HepG2 (cell line): ENCODE results near the gene RYK. TPM values are rescaled to one million over a fixed set of nuclear protein-coding genes. Genes with fewer than 3 reads are reported as not detected.
"Not testable (repeated sequence)": the region's sequence is repeated elsewhere in the genome, so short reads cannot be mapped to it uniquely, and the experiment has no call there.

ENCODE experiments used
- ATAC-seq: fragments of 200-7000 bp; cut with Tn5 transposase; 3 replicates; pipeline ENCODE4 v1.9.1; 2020; ENCODE audit warnings: mild to moderate bottlenecking, moderate library complexity
- BruUV-seq: library from RNA; stranded (reverse); fragments of 400-500 nt; replicated peaks from 2 replicates; lab custom pipeline; 2021; lab: Mats Ljungman, UMichigan
- CTCF ChIA-PET: fragments of 300-600 bp; formaldehyde crosslinking; extraction: SDS; loops from one replicate; lab custom pipeline; 2021; ENCODE audit warnings: low total read pairs, inconsistent platforms, low intra/inter-chr PET ratio; lab: Yijun Ruan, JAX
- POLR2A ChIA-PET: fragments of 350-600 bp; sonication (Branson Sonifier 250); formaldehyde crosslinking; loops from one replicate; lab custom pipeline; 2020; ENCODE audit warnings: antibody characterized with exemption, inconsistent platforms; lab: Yijun Ruan, JAX
- DNase-seq: peaks from one replicate; pipeline ENCODE4 v3.0.0-alpha.2; 2015; ENCODE audit warnings: low spot score
- FAIRE-seq: peaks from 3 replicates; lab custom pipeline; 2011; peaks lifted over from hg19 to GRCh38; lab: Jason Lieb, UNC
- H2AFZ ChIP-seq: one replicate; pipeline ENCODE4 v1.6.1; 2011; ENCODE audit warnings: low read length, inconsistent platforms
- H3K27ac ChIP-seq: fragments of 300-600 bp; 3 replicates; pipeline ENCODE4 v1.8.0; 2011; ENCODE audit warnings: mixed run types, mild to moderate bottlenecking, mixed read lengths, low read length, inconsistent platforms; ENCODE audit not compliant: insufficient read depth; ENCODE audit errors: extremely low read length
- H3K27me3 ChIP-seq, 2 experiments: fragments of 200-600 bp in 1 of 2; 2 replicates in 1 of 2; 3 replicates in 1 of 2; pipeline versions ENCODE4 v1.6.0 to v1.8.0; 2011; ENCODE audit warnings: low read length in 2 of 2, mild to moderate bottlenecking in 2 of 2, moderate library complexity in 2 of 2, inconsistent platforms in 1 of 2; ENCODE audit not compliant: insufficient read depth in 2 of 2, control insufficient read depth in 1 of 2
- H3K36me3 ChIP-seq, 2 experiments: fragments of 200-600 bp in 1 of 2; replicated peaks in 1 of 2; 2 replicates in 1 of 2; 3 replicates in 1 of 2; pipeline versions ENCODE4 v1.5.1 to v1.8.0; 2011; ENCODE audit warnings: low read length in 2 of 2, inconsistent platforms in 1 of 2; ENCODE audit not compliant: insufficient read depth in 2 of 2, control insufficient read depth in 1 of 2
- H3K4me1 ChIP-seq: 2 replicates; pipeline ENCODE4 v1.5.1; 2012; ENCODE audit warnings: low read length, inconsistent platforms; ENCODE audit not compliant: insufficient read depth
- H3K4me2 ChIP-seq: 2 replicates; pipeline ENCODE4 v1.6.0; 2011; ENCODE audit warnings: low read depth, low read length, inconsistent platforms
- H3K4me3 ChIP-seq, 3 experiments: fragments of 200-600 bp in 1 of 3; sonication (generic), shearing (Covaris generic) in 1 of 3; replicated peaks in 1 of 3; 2 replicates each; pipeline ENCODE4 v1.5.1; 2011 to 2016; ENCODE audit warnings: low read length in 3 of 3, inconsistent platforms in 2 of 3, low read depth in 2 of 3, mild to moderate bottlenecking in 2 of 3, control low read depth in 1 of 3, mixed read lengths in 1 of 3; ENCODE audit not compliant: insufficient read depth in 1 of 3
- H3K79me2 ChIP-seq: one replicate; pipeline ENCODE4 v1.6.1; 2011; ENCODE audit warnings: low read length, inconsistent platforms; ENCODE audit not compliant: insufficient read depth
- H3K9ac ChIP-seq: 2 replicates; pipeline ENCODE4 v1.6.0; 2011; ENCODE audit warnings: mild to moderate bottlenecking, low read depth, low read length, inconsistent platforms; ENCODE audit not compliant: insufficient read depth
- H3K9me3 ChIP-seq: 2 replicates; pipeline ENCODE4 v1.5.1; 2012; ENCODE audit warnings: mild to moderate bottlenecking, low read length
- H4K20me1 ChIP-seq: 2 replicates; pipeline ENCODE4 v1.6.0; 2011; ENCODE audit warnings: inconsistent platforms, mild to moderate bottlenecking, low read length, moderate library complexity; ENCODE audit not compliant: insufficient read depth
- DNMT1 ChIP-seq: sonication (generic); formaldehyde crosslinking; IDR thresholded peaks from 2 replicates; pipeline ENCODE4 v1.5.1; 2020; ENCODE audit warnings: mild to moderate bottlenecking, missing genetic modification reagents
- HES4 ChIP-seq: sonication (generic); formaldehyde crosslinking; IDR thresholded peaks from 2 replicates; pipeline ENCODE4 v1.9.0; 2021; ENCODE audit warnings: mild to moderate bottlenecking, missing genetic modification reagents, borderline replicate concordance
- HOXA9 ChIP-seq: sonication (generic); formaldehyde crosslinking; IDR thresholded peaks from 2 replicates; pipeline ENCODE4 v1.8.1; 2022; ENCODE audit warnings: missing genetic modification reagents, mild to moderate bottlenecking, moderate library complexity, borderline replicate concordance
- KLF6 ChIP-seq: IDR thresholded peaks from 2 replicates; pipeline ENCODE4 v1.8.0; 2016; ENCODE audit warnings: missing biosample characterization, missing genetic modification reagents
- LBX2 ChIP-seq: sonication (generic); formaldehyde crosslinking; IDR thresholded peaks from 2 replicates; pipeline ENCODE4 v1.5.0; 2020; ENCODE audit warnings: missing genetic modification reagents, mild to moderate bottlenecking, borderline replicate concordance
- NFYB ChIP-seq: sonication (generic); formaldehyde crosslinking; IDR thresholded peaks from 2 replicates; pipeline ENCODE4 v1.4.0; 2020; ENCODE audit warnings: missing genetic modification reagents
- NPAS2 ChIP-seq: sonication (generic); formaldehyde crosslinking; IDR thresholded peaks from 2 replicates; pipeline ENCODE4 v1.8.0; 2022; ENCODE audit warnings: mild to moderate bottlenecking, missing genetic modification reagents, borderline replicate concordance
- PHF20 ChIP-seq: sonication (generic); formaldehyde crosslinking; IDR thresholded peaks from 2 replicates; pipeline ENCODE4 v1.5.0; 2020; ENCODE audit warnings: mild to moderate bottlenecking, missing genetic modification reagents
- SNAPC5 ChIP-seq: sonication (generic); formaldehyde crosslinking; IDR thresholded peaks from 2 replicates; pipeline ENCODE4 v1.8.1; 2023; ENCODE audit warnings: mild to moderate bottlenecking, missing genetic modification reagents, borderline replicate concordance
- SP2 ChIP-seq: sonication (generic); formaldehyde crosslinking; IDR thresholded peaks from 2 replicates; pipeline ENCODE4 v1.5.1; 2020; ENCODE audit warnings: mild to moderate bottlenecking, missing genetic modification reagents
- SRY ChIP-seq: sonication (generic); formaldehyde crosslinking; IDR thresholded peaks from 2 replicates; pipeline ENCODE4 v1.8.0; 2022; ENCODE audit warnings: mild to moderate bottlenecking, missing genetic modification reagents
- YEATS4 ChIP-seq: sonication (generic); formaldehyde crosslinking; IDR thresholded peaks from 2 replicates; pipeline ENCODE4 v1.4.0; 2020; ENCODE audit warnings: missing genetic modification reagents, borderline replicate concordance
- ZNF234 ChIP-seq: sonication (generic); formaldehyde crosslinking; conservative IDR thresholded peaks from 2 replicates; pipeline ENCODE4 v1.5.1; 2020; ENCODE audit warnings: mild to moderate bottlenecking, missing genetic modification reagents
- ZNF460 ChIP-seq: sonication (generic); formaldehyde crosslinking; IDR thresholded peaks from 2 replicates; pipeline ENCODE4 v1.5.1; 2020; ENCODE audit warnings: missing genetic modification reagents, mild to moderate bottlenecking, borderline replicate concordance
- ZNF557 ChIP-seq: sonication (generic); formaldehyde crosslinking; IDR thresholded peaks from 2 replicates; pipeline ENCODE4 v1.4.0; 2020; ENCODE audit warnings: missing genetic modification reagents
- ZNF674 ChIP-seq: sonication (generic); formaldehyde crosslinking; IDR thresholded peaks from 2 replicates; pipeline ENCODE4 v1.5.0; 2020; ENCODE audit warnings: low read depth, mild to moderate bottlenecking, missing genetic modification reagents
- ZNF7 ChIP-seq: IDR thresholded peaks from 2 replicates; pipeline ENCODE4 v1.6.1; 2016; ENCODE audit warnings: missing biosample characterization, missing genetic modification reagents
- ZNF773 ChIP-seq: sonication (generic); formaldehyde crosslinking; IDR thresholded peaks from 2 replicates; pipeline ENCODE4 v1.4.0; 2020; ENCODE audit warnings: missing genetic modification reagents, borderline replicate concordance
- WGBS: methylation state at CpG from one replicate; pipeline ENCODE4 v1.1.6; 2017; ENCODE audit warnings: low lambda C conversion rate; 5-methylcytosine and 5-hydroxymethylcytosine counted together
- in situ Hi-C: cut with HindIII; loops from 2 replicates; pipeline ENCODE4 v1.10.0; 2017; ENCODE audit warnings: low pct_unique_long_range_greater_than_20kb; ENCODE audit not compliant: extremely low pct_ligation_motif_present
- intact Hi-C: fragments of 100-400 bp; cut with micrococcal nuclease; formaldehyde crosslinking; loops from one replicate; pipeline ENCODE4 v1.10.0; 2022; ENCODE audit not compliant: unreplicated experiment
- polyA plus RNA-seq, 8 experiments: library from polyadenylated mRNA; depleted of rRNA in 3 of 8; stranded (reverse) in 7 of 8; unstranded in 1 of 8; fragments of >200 nt; fragmentation: Illumina TruSeq in 4 of 8; extraction: Trizol in 4 of 8; gene quantifications; 2 replicates each; pipeline versions ENCODE4 v1.2.1 to v1.2.3, GENCODE V29; 2011 to 2016; ENCODE audit warnings: low read depth in 4 of 8, missing spikeins in 1 of 8, mixed read lengths in 1 of 8; ENCODE audit not compliant: insufficient read depth in 1 of 8
- total RNA-seq, 5 experiments: library from RNA; depleted of rRNA; stranded (reverse); fragments of >200 nt; fragmentation: Illumina TruSeq; extraction: Trizol; gene quantifications; 2 replicates each; pipeline ENCODE4 v1.2.3, GENCODE V29; 2016; ENCODE audit warnings: low read depth in 1 of 5

Gene RYK
- total and polyA plus RNA-seq, 2 of the 13 experiments (the other 11 are each of a cell fraction or from before 2014, with no cell fraction given), result 35.0 to 66.2 TPM

GRCh38 chr3:134199880-134200279, 50.8 kb downstream of the RYK start:
- H3K27me3 ChIP-seq, DNase-seq, POLR2A ChIA-PET, ATAC-seq, H2AFZ ChIP-seq, FAIRE-seq, H3K4me1 ChIP-seq, in situ Hi-C loops: not testable (repeated sequence)
- WGBS, result 91% methylated on average over 7 of the region's 8 CpGs
- H3K36me3 ChIP-seq, result peaks cover 9 to 45% of the 10 kb centered on the region in 2 experiments
- peak; percentile 52 for TF ChIP-seq NFYB (CRISPR knock-in tag)
- TF ChIP-seq, all 625 proteins: peak for 1; not testable (repeated sequence) for 624
- H4K20me1 ChIP-seq, H3K4me2 ChIP-seq, H3K79me2 ChIP-seq, H3K9me3 ChIP-seq, H3K4me3 ChIP-seq, BruUV-seq, CTCF ChIA-PET, H3K27ac ChIP-seq, H3K9ac ChIP-seq: not testable (repeated sequence)
- intact Hi-C loops, result loop anchor here (5.0 kb wide), 1 partner anchor 97 kb away; no protein-coding TSS in a partner anchor

GRCh38 chr3:134199240-134199639, 51.4 kb downstream of the RYK start:
- no peaks in the 10 kb centered on the region for H3K79me2 ChIP-seq
- 100% methylated on average over 3 of the region's 3 CpGs for WGBS
- in situ Hi-C loops, result no loop called here
- no peak for DNase-seq
- no peak overlapping the region for H3K9ac ChIP-seq
- TF ChIP-seq ZNF234 (CRISPR knock-in tag) (no peak), NPAS2 (CRISPR knock-in tag) (no peak), PHF20 (CRISPR knock-in tag) (no peak), SNAPC5 (no peak), KLF6 (CRISPR knock-in tag) (no peak), SP2 (no peak), ZNF557 (CRISPR knock-in tag) (no peak), SRY (CRISPR knock-in tag) (no peak), YEATS4 (CRISPR knock-in tag) (no peak), HOXA9 (CRISPR knock-in tag) (no peak), LBX2 (no peak), DNMT1 (CRISPR knock-in tag) (no peak), ZNF773 (CRISPR knock-in tag) (no peak), ZNF460 (no peak), ZNF7 (CRISPR knock-in tag) (no peak), HES4 (CRISPR knock-in tag) (no peak), ZNF674 (CRISPR knock-in tag) (no peak)
- H3K4me3 ChIP-seq, result no peak overlapping the region
- intact Hi-C loops, result loop anchor here (5.0 kb wide), 1 partner anchor 98 kb away; no protein-coding TSS in a partner anchor
- H3K9me3 ChIP-seq, result no peaks in the 10 kb centered on the region
- no peak overlapping the region for H3K27ac ChIP-seq
- H3K4me1 ChIP-seq, result no peaks in the 10 kb centered on the region
- H3K36me3 ChIP-seq, result peaks cover 5 to 50% of the 10 kb centered on the region in 2 experiments
- ATAC-seq, result no peak
- H2AFZ ChIP-seq, result no peak overlapping the region
- no peak for FAIRE-seq
- POLR2A ChIA-PET, result no interaction called here
- CTCF ChIA-PET, result no interaction called here
- H4K20me1 ChIP-seq, result no peaks in the 10 kb centered on the region
- H3K4me2 ChIP-seq, result no peak overlapping the region
- BruUV-seq, result no TSS peak
- H3K27me3 ChIP-seq, result no peaks in the 10 kb centered on the region
